Neutrophil (primary cell): Measurements from ENCODE around the gene EPHX1.
A peak's percentile ranks its signal among the peaks of the same experiment; 100 is the strongest.

Experiments used
- H3K27ac ChIP-seq: fragments of 200-600 bp; sonication (generic); 2 replicates; pipeline ENCODE4 v1.5.1; 2016; ENCODE audit warnings: mild to moderate bottlenecking, moderate library complexity
- H3K27me3 ChIP-seq: fragments of 200-600 bp; sonication (generic); 2 replicates; pipeline ENCODE4 v1.6.0; 2016; ENCODE audit warnings: mild to moderate bottlenecking
- H3K36me3 ChIP-seq: fragments of 200-600 bp; sonication (generic); 2 replicates; pipeline ENCODE4 v1.5.1; 2017
- H3K4me1 ChIP-seq, 2 experiments: fragments of 200-600 bp in 1 of 2; sonication (generic) in 1 of 2; 1 replicate in 1 of 2; 2 replicates in 1 of 2; pipeline versions ENCODE4 v1.5.1 to v1.6.1; 2013 to 2016; ENCODE audit warnings: low read depth in 1 of 2, low read length in 1 of 2, mild to moderate bottlenecking in 1 of 2, moderate library complexity in 1 of 2; ENCODE audit not compliant: control insufficient read depth in 1 of 2, insufficient read depth in 1 of 2
- H3K4me3 ChIP-seq, 2 experiments: fragments of 200-600 bp in 1 of 2; sonication (generic) in 1 of 2; 1 replicate in 1 of 2; 2 replicates in 1 of 2; pipeline ENCODE4 v1.5.1; 2013 to 2016; ENCODE audit warnings: low read depth in 1 of 2, low read length in 1 of 2, mild to moderate bottlenecking in 1 of 2, moderate library complexity in 1 of 2
- H3K9me3 ChIP-seq: fragments of 200-600 bp; sonication (generic); 2 replicates; pipeline ENCODE4 v1.5.1; 2016
- CTCF ChIP-seq: fragments of 200-600 bp; sonication (generic); IDR thresholded peaks from 2 replicates; pipeline ENCODE4 v1.5.1; 2016; ENCODE audit warnings: antibody characterized with exemption

EPHX1 gene

DNA sequence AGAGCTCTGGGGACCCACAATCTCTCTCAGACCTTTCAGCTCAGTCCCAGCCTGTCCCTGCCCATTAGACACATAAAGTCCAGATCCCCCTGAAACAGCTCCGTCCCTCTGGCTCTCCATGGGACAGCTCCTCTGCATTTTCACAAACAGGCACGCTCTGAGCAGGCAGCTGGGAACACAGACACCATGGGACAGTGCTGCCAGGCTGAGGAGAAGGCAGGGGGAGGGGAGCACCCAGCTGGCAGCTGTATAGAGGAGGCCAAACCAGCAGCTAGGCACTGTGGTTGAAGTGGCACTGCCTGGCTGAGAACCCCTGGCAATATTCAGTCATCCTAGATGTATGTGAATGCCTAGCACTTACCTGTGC is 70.3 kb downstream of the EPHX1 start:
- no peak for TF ChIP-seq CTCF
- Histone ChIP-seq H3K36me3 (peaks cover 29% of the 10 kb centered on the region), H3K4me1 (peaks cover 77 to 89% of the 10 kb centered on the region in 2 experiments), H3K4me3 (peak overlapping the region; percentile 90 to 98), H3K27ac (peak overlapping the region; percentile 89), H3K9me3 (no peaks in the 10 kb centered on the region), H3K27me3 (no peaks in the 10 kb centered on the region)

GRCh38 chr1:225880636-225881035 is 70.7 kb downstream of the EPHX1 start:
- no peaks in the 10 kb centered on the region for H3K27me3 ChIP-seq
- H3K4me3 ChIP-seq, result peak overlapping the region; percentile 90 to 98
- no peaks in the 10 kb centered on the region for H3K9me3 ChIP-seq
- peak overlapping the region; percentile 89 for H3K27ac ChIP-seq
- peaks cover 78 to 89% of the 10 kb centered on the region in 2 experiments for H3K4me1 ChIP-seq
- TF ChIP-seq CTCF, result no peak
- H3K36me3 ChIP-seq, result peaks cover 25% of the 10 kb centered on the region

GRCh38 chr1:225881081-225881958 is 71.4 kb downstream of the EPHX1 start:
- Histone ChIP-seq H3K27me3 (no peaks in the 10 kb centered on the region), H3K4me1 (peaks cover 79 to 89% of the 10 kb centered on the region in 2 experiments), H3K4me3 (peak overlapping the region; percentile 90 to 98), H3K36me3 (peaks cover 21% of the 10 kb centered on the region), H3K9me3 (no peaks in the 10 kb centered on the region), H3K27ac (peak overlapping the region; percentile 89)
- no peak for TF ChIP-seq CTCF

GRCh38 chr1:225881959-225882693 is 72.2 kb downstream of the EPHX1 start, which contains the start of gene TMEM63A:
Gene TMEM63A (minus strand): TSS chr1:225882380. CDS start chr1:225877580, 4,800 bp downstream.
- H3K4me1 ChIP-seq, result peaks cover 85 to 95% of the 10 kb centered on the region in 2 experiments
- peak; percentile 70 for TF ChIP-seq CTCF
- H3K27ac ChIP-seq, result peak within 1 kb of the TSS; percentile 89
- no peaks in the 10 kb centered on the region for H3K9me3 ChIP-seq
- H3K4me3 ChIP-seq, result peak within 1 kb of the TSS; percentile 90 to 98
- H3K27me3 ChIP-seq, result no peaks in the 10 kb centered on the region
- peaks cover 13% of the 10 kb centered on the region for H3K36me3 ChIP-seq

DNA sequence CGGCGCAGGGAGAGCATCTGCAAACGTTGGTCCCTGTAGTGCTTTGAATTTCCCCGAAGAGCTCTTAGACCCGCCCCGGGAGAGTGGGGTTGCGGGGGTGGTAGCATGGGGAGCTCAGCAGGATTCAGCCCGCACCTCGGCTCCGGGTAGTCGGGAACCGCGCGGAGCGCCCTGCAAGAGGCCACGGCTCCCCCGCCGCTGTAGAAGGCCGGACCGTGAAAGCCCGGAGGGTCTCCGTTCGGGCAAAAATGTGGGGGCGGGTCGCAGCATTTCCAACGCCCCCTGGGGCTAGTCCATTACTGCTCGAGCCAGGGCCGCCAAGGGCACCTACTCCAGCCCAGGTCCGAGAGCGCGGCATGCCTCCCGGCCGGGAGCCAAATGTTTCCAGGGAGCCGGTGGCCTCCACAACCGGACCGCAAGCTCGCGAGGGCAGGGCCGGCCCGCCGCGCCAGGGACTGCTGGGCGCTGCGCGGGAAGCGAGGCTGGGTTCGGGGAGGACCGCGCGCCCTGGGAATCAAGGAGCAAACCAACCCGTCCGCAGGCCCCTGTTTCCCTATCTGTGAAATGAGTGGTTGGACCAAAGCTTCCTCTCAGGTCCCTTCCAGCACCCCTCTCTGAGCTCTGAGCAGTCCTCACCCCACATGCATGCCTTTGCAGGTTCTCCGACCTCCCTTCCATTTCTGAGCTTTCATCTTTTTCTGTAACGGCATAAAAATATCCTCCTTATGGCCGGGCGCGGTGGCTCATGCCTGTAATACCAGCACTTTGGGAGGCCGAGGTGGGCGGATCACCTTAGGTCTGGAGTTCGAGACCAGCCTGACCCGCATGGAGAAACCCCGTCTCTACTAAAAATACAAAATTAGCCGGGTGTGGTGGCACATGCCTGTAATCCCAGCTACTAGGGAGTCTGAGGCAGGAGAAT is 73.0 kb downstream of the EPHX1 start:
- Histone ChIP-seq H3K36me3 (peaks cover 6% of the 10 kb centered on the region), H3K4me1 (peaks cover 80 to 91% of the 10 kb centered on the region in 2 experiments), H3K27me3 (no peaks in the 10 kb centered on the region), H3K4me3 (peak overlapping the region; percentile 90 to 98), H3K9me3 (no peaks in the 10 kb centered on the region), H3K27ac (peak overlapping the region; percentile 89)
- no peak for TF ChIP-seq CTCF
